ENCODE measurements around the gene TEX9. TPM values are rescaled to one million over a fixed set of nuclear protein-coding genes. Genes with fewer than 3 reads are reported as not detected.

Gene TEX9
- total RNA-seq: 3.1 and 4.1 TPM in 2 replicates

DNA sequence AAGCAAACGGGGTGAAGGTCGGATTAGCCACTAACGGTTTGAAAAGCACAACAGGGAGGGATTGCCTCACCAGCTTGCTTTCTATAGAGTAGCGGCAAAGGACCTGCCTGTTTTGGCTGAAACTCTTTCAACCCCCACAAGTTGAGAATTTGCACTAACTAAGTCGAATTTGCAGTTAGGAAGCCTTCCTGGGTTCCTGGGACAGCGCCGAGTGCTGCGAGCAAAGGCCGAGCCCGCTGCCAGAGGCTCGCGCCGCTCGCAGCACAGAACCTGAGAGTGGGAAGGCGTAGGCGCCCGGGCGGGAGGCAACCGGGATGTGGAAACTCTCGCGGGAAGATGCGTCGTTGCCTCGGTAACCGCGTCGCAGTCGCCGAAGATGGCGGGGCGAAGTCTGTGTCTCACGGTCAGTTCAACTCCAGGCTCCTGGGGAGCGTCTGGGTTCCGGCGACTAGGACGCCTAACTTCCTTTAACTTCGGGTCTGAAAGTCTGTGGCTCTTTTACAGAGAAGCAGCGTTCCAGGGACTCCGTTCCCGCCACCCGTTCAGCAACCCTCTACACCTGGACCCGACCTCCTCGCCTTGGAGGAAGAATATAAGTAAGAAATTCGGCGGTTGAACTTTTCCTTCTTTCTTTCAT is at the start of gene TEX9:
Gene TEX9, plus strand, starts transcription at position 352 of the 637 bp plus-strand sequence. Its CDS starts 25 bp downstream, at position 377.

DNA sequence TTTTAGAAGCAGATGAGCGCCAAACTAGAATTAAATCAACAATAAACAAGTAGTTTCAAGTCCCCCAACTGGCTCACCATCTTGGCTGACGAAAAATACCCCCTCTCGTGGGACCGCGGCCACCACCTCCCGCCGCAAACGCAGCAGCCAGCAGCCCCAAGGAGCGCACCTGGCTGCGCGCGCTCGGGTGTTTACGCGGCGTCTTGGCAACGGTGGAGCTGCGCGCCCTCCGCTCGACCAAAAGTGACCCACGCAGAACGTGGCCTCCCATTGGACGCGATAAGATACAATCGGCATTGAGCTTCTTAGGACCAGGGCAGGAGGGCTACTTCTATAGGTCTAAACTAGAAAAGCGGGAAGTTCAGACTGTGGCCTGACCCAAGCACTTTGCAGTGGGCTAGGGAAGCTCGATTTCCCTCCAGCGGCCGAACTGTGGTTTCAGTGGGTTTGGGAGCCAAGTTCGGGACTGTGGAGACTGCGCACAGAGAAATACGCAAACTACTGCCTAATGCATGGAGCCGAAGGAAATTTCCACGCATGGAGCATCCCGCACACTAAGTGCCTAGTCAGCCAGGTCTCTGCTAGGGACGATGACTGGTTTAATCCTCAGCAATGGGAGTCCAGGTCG is 99.8 kb downstream of the TEX9 start, which contains the start of gene MNS1:
Gene MNS1, minus strand, starts transcription at position 245 of the 628 bp plus-strand sequence. Its CDS starts 165 bp downstream, at position 80.

Other genes with a start within 250 kb of the TEX9 start
- 4.0 and 4.6 TPM in 2 replicates for gene RFX7, start 121.5 kb upstream of the TEX9 start, total RNA-seq
- 1.5 and 3.9 TPM in 2 replicates for gene MNS1, start 99.7 kb downstream of the TEX9 start, total RNA-seq

All from uterine smooth muscle cell (primary cell).